ENCODE measurements around the gene A1CF. TPM values are rescaled to one million over a fixed set of nuclear protein-coding genes. Genes with fewer than 3 reads are reported as not detected.

A1CF gene
- polyA plus RNA-seq, 4 donors = 4.3 to 8.9 (median 6.8) TPM

- DNase-seq (ENCODE audit: low read depth in 4 of 4, low spot score in 2 of 4) = no peak
Measured at GRCh38 chr10:50874723-50875122, 10.7 kb downstream of the A1CF start.

- DNase-seq (ENCODE audit: low read depth in 4 of 4, low spot score in 2 of 4) = no peak
Measured at GRCh38 chr10:50866317-50866716, 19.1 kb downstream of the A1CF start.

GRCh38 chr10:50862719-50863118 lies 22.7 kb downstream of the A1CF start:
- DNase-seq (ENCODE audit: low read depth in 4 of 4, low spot score in 2 of 4) = no peak

- no peak for DNase-seq (ENCODE audit: low read depth in 4 of 4, low spot score in 2 of 4)
Measured at GRCh38 chr10:50861370-50861769, 24.1 kb downstream of the A1CF start.

GRCh38 chr10:50857579-50857978 lies 27.8 kb downstream of the A1CF start:
- DNase-seq (ENCODE audit: low read depth in 4 of 4, low spot score in 2 of 4) = no peak

GRCh38 chr10:50855461-50855860 lies 30.0 kb downstream of the A1CF start:
- DNase-seq (ENCODE audit: low read depth in 4 of 4, low spot score in 2 of 4) = no peak

- DNase-seq (ENCODE audit: low read depth in 4 of 4, low spot score in 2 of 4) = no peak
Measured at GRCh38 chr10:50855015-50855414, 30.4 kb downstream of the A1CF start.

- no peak for DNase-seq (ENCODE audit: low read depth in 4 of 4, low spot score in 2 of 4)
Measured at GRCh38 chr10:50853557-50853956, 31.9 kb downstream of the A1CF start.

- DNase-seq (ENCODE audit: low read depth in 4 of 4, low spot score in 2 of 4) = no peak
Measured at GRCh38 chr10:50851884-50852671, 33.3 kb downstream of the A1CF start.

GRCh38 chr10:50850578-50851230 lies 34.7 kb downstream of the A1CF start:
- DNase-seq (ENCODE audit: low read depth in 4 of 4, low spot score in 2 of 4) = no peak

GRCh38 chr10:50846753-50847152 lies 38.7 kb downstream of the A1CF start:
- DNase-seq (ENCODE audit: low read depth in 4 of 4, low spot score in 2 of 4) = no peak

GRCh38 chr10:50837095-50837494 lies 48.3 kb downstream of the A1CF start:
- no peak for DNase-seq (ENCODE audit: low read depth in 4 of 4, low spot score in 2 of 4)

GRCh38 chr10:50832171-50832751 lies 53.2 kb downstream of the A1CF start:
- no peak for DNase-seq (ENCODE audit: low read depth in 4 of 4, low spot score in 2 of 4)

GRCh38 chr10:50830066-50830465 lies 55.4 kb downstream of the A1CF start:
- DNase-seq (ENCODE audit: low read depth in 4 of 4, low spot score in 2 of 4) = no peak

- no peak for DNase-seq (ENCODE audit: low read depth in 4 of 4, low spot score in 2 of 4)
Measured at GRCh38 chr10:50824782-50825181, 60.6 kb downstream of the A1CF start.

- no peak for DNase-seq (ENCODE audit: low read depth in 4 of 4, low spot score in 2 of 4)
Measured at GRCh38 chr10:50823789-50824188, 61.6 kb downstream of the A1CF start.

- DNase-seq (ENCODE audit: low read depth in 4 of 4, low spot score in 2 of 4) = no peak
Measured at GRCh38 chr10:50809596-50809995, 75.8 kb downstream of the A1CF start.

- no peak for DNase-seq (ENCODE audit: low read depth in 4 of 4, low spot score in 2 of 4)
Measured at GRCh38 chr10:50807851-50808776, 77.3 kb downstream of the A1CF start.

- DNase-seq (ENCODE audit: low read depth in 4 of 4, low spot score in 2 of 4) = no peak
Measured at GRCh38 chr10:50805981-50806622, 79.3 kb downstream of the A1CF start.

- DNase-seq (ENCODE audit: low read depth in 4 of 4, low spot score in 2 of 4) = no peak
Measured at GRCh38 chr10:50799595-50799994, 85.8 kb downstream of the A1CF start.
